GM21423 (cell line): ENCODE results near the gene ZBTB39.
"Not testable (repeated sequence)": the region's sequence is repeated elsewhere in the genome, so short reads cannot be mapped to it uniquely, and the experiment has no call there.

Experiments
- ATAC-seq: cut with Tn5 transposase; IDR thresholded peaks from one replicate; pipeline ENCODE4 v1.9.1; 2021; ENCODE audit warnings: mild to moderate bottlenecking, moderate library complexity; ENCODE audit not compliant: unreplicated experiment

Gene ZBTB39

GRCh38 chr12:57001448-57001906 lies 4.9 kb downstream of the ZBTB39 start:
- ATAC-seq: no peak

GRCh38 chr12:57000393-57000792 lies 6.0 kb downstream of the ZBTB39 start:
- ATAC-seq: no peak

GRCh38 chr12:56999456-56999855 lies 6.9 kb downstream of the ZBTB39 start:
- no peak for ATAC-seq

GRCh38 chr12:56998981-56999380 lies 7.4 kb downstream of the ZBTB39 start:
- ATAC-seq: peak; percentile 79

GRCh38 chr12:56998316-56998715 lies 8.0 kb downstream of the ZBTB39 start:
- no peak for ATAC-seq

- ATAC-seq: no peak
Measured at GRCh38 chr12:56996793-56997545, 9.4 kb downstream of the ZBTB39 start.

GRCh38 chr12:56995930-56996496 lies 10.3 kb downstream of the ZBTB39 start:
- no peak for ATAC-seq

- ATAC-seq: no peak
Measured at GRCh38 chr12:56995201-56995929, 11.0 kb downstream of the ZBTB39 start.

- ATAC-seq: no peak
Measured at GRCh38 chr12:56994231-56994746, 12.1 kb downstream of the ZBTB39 start.

GRCh38 chr12:56993346-56993745 lies 13.0 kb downstream of the ZBTB39 start:
- ATAC-seq: no peak

- no peak for ATAC-seq
Measured at GRCh38 chr12:56991319-56992246, 14.8 kb downstream of the ZBTB39 start.

- no peak for ATAC-seq
Measured at GRCh38 chr12:56990648-56991318, 15.6 kb downstream of the ZBTB39 start.

- ATAC-seq: no peak
Measured at GRCh38 chr12:56989861-56990610, 16.3 kb downstream of the ZBTB39 start.

- ATAC-seq: no peak
Measured at GRCh38 chr12:56988207-56988739, 18.1 kb downstream of the ZBTB39 start.

- no peak for ATAC-seq
Measured at GRCh38 chr12:56987551-56988053, 18.7 kb downstream of the ZBTB39 start.

GRCh38 chr12:56987011-56987410 lies 19.3 kb downstream of the ZBTB39 start:
- ATAC-seq: no peak

- ATAC-seq: not testable (repeated sequence)
Measured at GRCh38 chr12:56985714-56986113, 20.6 kb downstream of the ZBTB39 start.

- no peak for ATAC-seq
Measured at GRCh38 chr12:56983386-56983785, 23.0 kb downstream of the ZBTB39 start.
